ENCODE results near the gene TBL1X.
"Not testable (repeated sequence)": the region's sequence is repeated elsewhere in the genome, so short reads cannot be mapped to it uniquely, and the experiment has no call there.

TBL1X gene

DNA sequence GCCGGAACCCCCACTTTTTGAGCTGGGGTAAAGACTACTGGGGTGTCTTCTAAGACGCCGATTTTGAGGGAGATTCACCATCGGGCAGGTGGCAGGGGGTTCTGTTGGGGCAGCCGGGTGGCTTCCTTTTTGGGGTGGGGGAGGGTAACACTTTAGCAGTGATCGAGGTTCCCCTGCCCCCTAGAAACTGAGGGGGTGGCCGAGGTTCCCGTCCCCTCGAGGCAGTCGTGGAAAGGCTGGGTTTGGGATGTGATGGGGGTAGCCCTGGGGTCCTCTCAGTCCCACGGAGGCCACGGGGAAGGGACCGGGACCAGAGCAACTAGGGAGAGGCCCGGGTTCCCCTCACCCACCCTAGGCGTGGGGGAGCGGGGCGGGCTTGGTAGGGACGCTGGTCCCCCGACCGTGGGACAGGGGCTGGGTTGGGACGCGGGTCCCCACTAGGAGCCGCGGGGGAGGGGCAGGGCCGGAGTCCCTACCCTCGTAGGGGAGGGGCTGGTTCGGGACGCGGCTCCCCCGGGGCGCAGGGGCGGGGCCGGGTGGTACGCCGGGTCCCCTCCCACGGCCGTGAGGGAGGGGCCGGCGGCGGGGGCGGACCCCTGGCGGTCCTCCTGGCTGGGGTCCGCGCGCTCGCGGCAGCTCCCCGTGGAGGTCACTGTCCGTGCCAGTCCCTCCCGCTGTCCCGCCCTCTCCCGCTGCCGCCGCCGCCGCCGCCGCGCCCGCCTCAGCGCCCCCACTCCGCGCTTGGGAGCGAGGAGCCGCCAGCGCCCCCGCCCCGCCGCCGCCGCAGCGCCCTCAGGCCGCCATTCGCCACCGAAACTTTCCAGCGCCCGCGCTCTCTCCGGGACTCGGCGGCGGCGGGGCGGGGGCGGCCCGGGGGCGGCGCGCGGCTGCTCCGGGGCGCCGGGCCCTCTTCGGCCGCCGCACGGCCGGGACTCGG lies at the start of gene TBL1X:
TBL1X (plus strand) TSS at position 624 of the 937 bp plus-strand sequence. CDS start 188,529 bp downstream, outside the sequence.
- no peak for DNase-seq

- no peak for DNase-seq
Measured at GRCh38 chrX:9416562-9417348, 48.1 kb upstream of the TBL1X start.

GRCh38 chrX:9418262-9418661 lies 46.6 kb upstream of the TBL1X start:
- DNase-seq = no peak

- no peak for DNase-seq
Measured at GRCh38 chrX:9420275-9421265, 44.3 kb upstream of the TBL1X start.

GRCh38 chrX:9429767-9430166 lies 35.1 kb upstream of the TBL1X start:
- no peak for DNase-seq

DNA sequence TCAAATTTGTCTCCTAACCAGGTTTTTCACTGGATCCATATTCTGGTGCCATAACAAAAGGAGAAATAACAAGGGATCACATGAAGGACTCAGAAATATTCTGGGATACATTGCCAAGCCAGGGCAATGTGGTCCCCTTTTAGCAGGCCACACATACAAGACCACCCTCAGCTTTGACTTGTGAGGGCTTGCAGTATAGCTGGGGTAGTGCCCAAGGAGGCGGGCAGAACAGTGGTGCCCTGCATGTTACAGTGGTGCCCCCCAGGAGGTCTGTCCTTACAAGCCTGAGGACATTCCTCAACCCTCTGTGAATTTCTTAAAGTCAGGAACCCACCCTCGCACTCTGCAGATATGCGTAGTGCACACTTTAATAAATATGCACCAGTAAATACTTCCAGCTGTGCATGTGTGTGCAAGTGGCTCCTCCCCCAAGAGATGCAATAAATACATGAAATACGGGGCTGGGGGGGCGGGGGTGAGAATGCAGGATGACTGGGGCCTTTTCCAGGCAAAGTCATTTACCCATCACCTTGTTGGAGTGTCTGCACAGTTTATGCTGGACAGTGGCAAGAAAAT lies 34.4 kb upstream of the TBL1X start:
- DNase-seq = no peak

DNA sequence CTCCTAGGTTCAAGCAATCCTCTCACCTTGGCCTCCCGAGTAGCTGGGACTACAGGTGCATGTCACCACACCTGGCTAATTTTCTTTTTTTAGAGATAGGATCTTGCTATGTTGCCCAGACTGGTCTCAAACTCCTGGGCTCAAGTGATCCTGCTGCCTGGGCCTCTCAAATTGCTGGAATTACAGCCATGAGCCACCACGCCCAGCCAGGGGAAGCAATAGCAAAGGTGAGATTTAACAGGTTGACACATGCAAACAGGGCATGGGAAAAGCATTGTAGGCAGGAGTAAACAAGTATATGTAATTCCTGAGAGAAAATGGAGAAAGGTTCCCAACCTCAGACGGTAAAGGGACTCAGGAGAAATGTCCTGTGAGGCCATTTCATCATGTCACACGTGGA lies 33.6 kb upstream of the TBL1X start:
- no peak for DNase-seq

DNA sequence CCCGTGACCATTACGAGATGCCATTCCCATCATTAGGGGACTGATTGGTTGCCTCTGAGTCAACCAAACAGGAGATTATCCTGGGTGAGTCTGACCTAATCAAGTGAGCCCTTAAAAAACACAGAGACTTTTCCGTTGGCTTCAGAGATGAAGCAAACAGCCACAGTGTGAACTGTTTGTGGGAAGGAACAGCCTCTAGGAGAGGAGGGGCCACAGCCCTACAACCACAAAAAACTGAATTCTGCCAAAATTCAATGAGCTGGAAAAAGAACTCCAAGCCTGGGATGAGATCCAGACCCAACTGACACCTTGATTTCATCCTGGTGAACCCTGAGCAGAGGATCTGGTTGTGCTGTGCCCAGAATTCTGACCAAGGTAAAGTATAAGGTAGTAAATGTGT lies 31.3 kb upstream of the TBL1X start:
- no peak for DNase-seq

- no peak for DNase-seq
Measured at GRCh38 chrX:9434051-9434550, 30.8 kb upstream of the TBL1X start.

- not testable (repeated sequence) for DNase-seq
Measured at GRCh38 chrX:9435086-9435485, 29.8 kb upstream of the TBL1X start.

GRCh38 chrX:9436812-9437211 lies 28.0 kb upstream of the TBL1X start:
- DNase-seq = no peak

- no peak for DNase-seq
Measured at GRCh38 chrX:9438933-9439494, 25.8 kb upstream of the TBL1X start.

GRCh38 chrX:9440116-9440844 lies 24.6 kb upstream of the TBL1X start:
- no peak for DNase-seq

- DNase-seq = no peak
Measured at GRCh38 chrX:9442056-9442455, 22.8 kb upstream of the TBL1X start.

DNA sequence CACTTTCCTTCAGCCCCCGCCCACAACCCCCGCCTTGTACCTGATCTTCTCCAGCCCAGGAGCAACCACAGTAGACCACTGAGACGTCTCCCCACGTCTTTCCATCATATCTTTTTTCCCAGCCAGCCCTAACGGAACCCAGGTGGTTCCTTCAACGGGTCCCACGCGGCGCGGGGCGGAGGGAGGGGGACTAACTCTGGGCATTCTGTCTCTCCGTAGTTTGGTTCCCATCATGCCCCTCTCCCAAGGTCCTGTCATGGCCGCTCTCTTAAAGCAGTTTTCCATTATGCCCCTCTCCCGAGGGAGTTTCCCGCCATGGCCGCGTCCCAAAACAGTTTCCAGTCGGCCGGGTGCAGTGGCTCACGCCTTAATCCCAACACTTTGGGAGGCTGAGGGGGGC lies 21.5 kb upstream of the TBL1X start:
- DNase-seq = no peak

GRCh38 chrX:9447906-9448305 lies 17.0 kb upstream of the TBL1X start:
- DNase-seq = no peak

GRCh38 chrX:9456250-9457074 lies 8.4 kb upstream of the TBL1X start:
- DNase-seq = no peak

DNA sequence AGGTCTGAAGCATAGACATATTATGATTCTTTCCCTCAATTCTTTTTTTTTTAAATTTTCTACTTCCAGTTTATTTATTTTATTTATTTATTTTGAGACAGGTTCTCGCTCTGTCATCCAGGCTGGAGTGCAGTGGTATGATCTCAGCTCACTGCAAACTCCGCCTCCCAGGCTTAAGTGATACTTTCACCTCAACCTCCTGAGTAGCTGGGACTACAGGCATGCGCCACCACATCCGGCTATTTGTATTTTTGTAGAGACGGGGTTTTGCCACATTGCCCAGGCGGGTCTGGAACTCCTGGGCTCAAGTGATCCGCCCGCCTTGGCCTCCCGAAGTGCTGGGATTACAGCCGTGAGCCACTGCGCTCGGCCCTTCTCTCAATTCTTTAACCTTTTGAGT lies 6.8 kb upstream of the TBL1X start:
- not testable (repeated sequence) for DNase-seq

DNA sequence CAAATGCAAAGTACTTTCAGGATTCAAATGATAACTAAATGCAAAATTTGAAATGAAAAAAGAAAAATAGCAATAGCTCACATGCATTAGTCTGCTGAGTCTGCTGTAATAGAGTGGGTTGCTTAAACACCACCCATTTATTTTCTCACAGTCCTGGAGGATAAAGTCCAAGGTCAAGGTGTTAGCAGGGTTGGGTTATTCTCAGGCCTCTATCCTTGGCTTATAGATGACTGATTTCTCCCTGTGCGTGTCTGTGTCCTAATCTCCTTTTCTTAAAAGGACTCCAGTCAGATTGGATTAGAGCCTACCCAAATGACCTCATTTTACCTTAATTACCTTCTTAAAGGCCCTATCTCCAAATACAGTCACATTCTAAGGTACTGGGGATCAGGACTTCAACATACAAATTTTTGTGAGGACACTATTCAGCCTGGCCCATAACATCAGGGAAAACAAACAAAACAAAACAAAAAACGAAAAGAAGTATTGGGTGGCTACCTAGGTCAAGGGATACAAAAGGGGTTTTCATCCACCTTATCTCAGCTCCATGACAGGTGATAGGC lies 6.3 kb upstream of the TBL1X start:
- DNase-seq = no peak
